Fibroblast of villous mesenchyme (primary cell): ENCODE measurements around the gene SLC19A3. TPM values are rescaled to one million over a fixed set of nuclear protein-coding genes. Genes with fewer than 3 reads are reported as not detected.
"Not testable (repeated sequence)": the region's sequence is repeated elsewhere in the genome, so short reads cannot be mapped to it uniquely, and the experiment has no call there.

Source experiments
- DNase-seq: peaks from one replicate; pipeline ENCODE4 v3.0.0-alpha.2; 2010; ENCODE audit warnings: low read depth
- H3K4me3 ChIP-seq: 2 replicates; pipeline ENCODE4 v1.5.1; 2011; ENCODE audit warnings: low read depth, mild to moderate bottlenecking, low read length
- total RNA-seq: library from RNA; depleted of rRNA; stranded (reverse); fragments of >200 nt; gene quantifications from 2 replicates; pipeline ENCODE4 v1.2.3, GENCODE V29; 2012
- TF ChIP-seq, protein P1 (sequence below): IDR thresholded peaks from 2 replicates; pipeline ENCODE4 v1.5.1; 2012; ENCODE audit warnings: low read depth, mild to moderate bottlenecking, low read length; ENCODE audit not compliant: insufficient read depth

The SLC19A3 gene
- total RNA-seq: under 0.01 and 0.32 TPM in 2 replicates

GRCh38 chr2:227717687-227718567 lies at the start of gene SLC19A3:
TSS of gene SLC19A3 (minus strand) at chr2:227718028. CDS start at chr2:227702318, 15,710 bp downstream.
- DNase-seq: peak; percentile 91
- TF ChIP-seq, protein P1, sequence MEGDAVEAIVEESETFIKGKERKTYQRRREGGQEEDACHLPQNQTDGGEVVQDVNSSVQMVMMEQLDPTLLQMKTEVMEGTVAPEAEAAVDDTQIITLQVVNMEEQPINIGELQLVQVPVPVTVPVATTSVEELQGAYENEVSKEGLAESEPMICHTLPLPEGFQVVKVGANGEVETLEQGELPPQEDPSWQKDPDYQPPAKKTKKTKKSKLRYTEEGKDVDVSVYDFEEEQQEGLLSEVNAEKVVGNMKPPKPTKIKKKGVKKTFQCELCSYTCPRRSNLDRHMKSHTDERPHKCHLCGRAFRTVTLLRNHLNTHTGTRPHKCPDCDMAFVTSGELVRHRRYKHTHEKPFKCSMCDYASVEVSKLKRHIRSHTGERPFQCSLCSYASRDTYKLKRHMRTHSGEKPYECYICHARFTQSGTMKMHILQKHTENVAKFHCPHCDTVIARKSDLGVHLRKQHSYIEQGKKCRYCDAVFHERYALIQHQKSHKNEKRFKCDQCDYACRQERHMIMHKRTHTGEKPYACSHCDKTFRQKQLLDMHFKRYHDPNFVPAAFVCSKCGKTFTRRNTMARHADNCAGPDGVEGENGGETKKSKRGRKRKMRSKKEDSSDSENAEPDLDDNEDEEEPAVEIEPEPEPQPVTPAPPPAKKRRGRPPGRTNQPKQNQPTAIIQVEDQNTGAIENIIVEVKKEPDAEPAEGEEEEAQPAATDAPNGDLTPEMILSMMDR: no peak

GRCh38 chr2:227766373-227766883 lies 48.6 kb upstream of the SLC19A3 start:
- TF ChIP-seq, protein P1: peak; percentile 88
- peak; percentile 76 for DNase-seq
- no peak overlapping the region for H3K4me3 ChIP-seq

More at GRCh38 chr2:227717687-227718567, at the start of gene SLC19A3:
- peak within 1 kb of the TSS; percentile 64 for H3K4me3 ChIP-seq

GRCh38 chr2:227765788-227766372 lies 48.1 kb upstream of the SLC19A3 start:
- H3K4me3 ChIP-seq: no peak overlapping the region
- DNase-seq: no peak
- TF ChIP-seq, protein P1: no peak

- TF ChIP-seq, protein P1: no peak
- no peak overlapping the region for H3K4me3 ChIP-seq
- DNase-seq: peak; percentile 71
Observed at GRCh38 chr2:227761740-227762476, 44.1 kb upstream of the SLC19A3 start.

DNA sequence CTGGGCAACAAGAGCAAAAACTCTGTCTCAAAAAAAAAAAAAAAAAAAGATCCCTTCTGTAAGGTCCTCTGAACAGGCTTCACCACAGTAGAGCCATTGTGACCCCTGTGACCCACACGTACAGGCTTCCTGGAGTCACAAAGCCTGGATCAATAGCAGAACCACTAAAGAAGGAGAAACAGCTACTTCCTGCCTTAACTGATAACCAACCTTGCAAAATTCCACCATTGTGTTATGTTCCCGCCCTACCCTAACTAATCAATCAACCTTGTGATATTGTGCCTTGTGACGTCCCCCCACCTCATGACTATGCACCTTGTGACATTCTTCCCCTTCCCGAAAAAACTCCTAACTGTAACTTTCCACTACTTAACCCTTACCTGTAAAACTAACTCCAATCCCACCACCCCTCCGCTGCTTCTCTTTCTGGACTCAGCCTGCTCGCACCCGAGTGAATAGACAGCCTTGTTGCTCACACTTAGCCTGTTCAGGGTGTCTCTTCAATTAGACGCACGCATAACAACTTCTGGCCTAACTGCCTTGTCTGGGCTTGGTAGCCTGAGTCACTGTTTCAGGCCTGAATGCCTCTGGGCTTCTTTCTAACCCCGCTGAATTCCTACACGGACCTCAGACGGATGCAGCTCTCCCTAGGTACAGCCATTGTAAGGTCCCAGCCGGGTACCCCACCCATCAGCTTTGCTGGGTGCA lies 41.7 kb upstream of the SLC19A3 start:
- DNase-seq: no peak
- TF ChIP-seq, protein P1: no peak
- H3K4me3 ChIP-seq: no peak overlapping the region

DNA sequence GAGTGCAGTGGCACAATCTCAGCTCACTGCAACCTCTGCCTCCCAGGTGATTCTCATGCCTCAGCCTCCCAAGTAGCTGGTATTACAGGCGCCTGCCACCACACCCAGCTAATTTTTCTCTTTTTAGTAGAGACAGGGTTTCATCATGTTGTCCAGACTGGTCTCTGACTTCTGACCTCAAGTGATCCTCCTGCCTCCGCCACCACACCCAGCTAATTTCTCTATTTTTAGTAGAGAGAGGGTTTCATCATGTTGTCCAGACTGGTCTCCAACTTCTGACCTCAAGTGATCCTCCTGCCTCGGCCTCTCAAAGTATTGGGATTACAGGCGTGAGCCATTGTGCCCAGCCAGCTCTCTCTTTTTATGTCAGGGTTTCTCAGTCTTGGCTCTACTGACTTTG lies 38.4 kb upstream of the SLC19A3 start:
- not testable (repeated sequence) for H3K4me3 ChIP-seq, DNase-seq
